Neuron (in vitro differentiated cells): ENCODE results near the gene CYB5R3.
A peak's percentile ranks its signal among the peaks of the same experiment; 100 is the strongest.

ENCODE experiments used
- H2AFZ ChIP-seq: one replicate; pipeline ENCODE4 v1.6.1; 2013; ENCODE audit warnings: low read depth, mild to moderate bottlenecking, inconsistent platforms, low read length, moderate library complexity
- H3K27me3 ChIP-seq: one replicate; pipeline ENCODE4 v1.6.1; 2013; ENCODE audit warnings: low read length; ENCODE audit not compliant: insufficient read depth
- H3K36me3 ChIP-seq: one replicate; pipeline ENCODE4 v1.6.1; 2013; ENCODE audit warnings: low read length; ENCODE audit not compliant: insufficient read depth
- H3K4me1 ChIP-seq: one replicate; pipeline ENCODE4 v1.6.1; 2013; ENCODE audit warnings: low read length; ENCODE audit not compliant: insufficient read depth
- H3K4me3 ChIP-seq: 2 replicates; pipeline ENCODE4 v1.5.1; 2013; ENCODE audit warnings: mild to moderate bottlenecking, low read length, moderate library complexity
- H3K9me3 ChIP-seq: one replicate; pipeline ENCODE4 v1.6.1; 2013; ENCODE audit warnings: low read length

CYB5R3 gene

DNA sequence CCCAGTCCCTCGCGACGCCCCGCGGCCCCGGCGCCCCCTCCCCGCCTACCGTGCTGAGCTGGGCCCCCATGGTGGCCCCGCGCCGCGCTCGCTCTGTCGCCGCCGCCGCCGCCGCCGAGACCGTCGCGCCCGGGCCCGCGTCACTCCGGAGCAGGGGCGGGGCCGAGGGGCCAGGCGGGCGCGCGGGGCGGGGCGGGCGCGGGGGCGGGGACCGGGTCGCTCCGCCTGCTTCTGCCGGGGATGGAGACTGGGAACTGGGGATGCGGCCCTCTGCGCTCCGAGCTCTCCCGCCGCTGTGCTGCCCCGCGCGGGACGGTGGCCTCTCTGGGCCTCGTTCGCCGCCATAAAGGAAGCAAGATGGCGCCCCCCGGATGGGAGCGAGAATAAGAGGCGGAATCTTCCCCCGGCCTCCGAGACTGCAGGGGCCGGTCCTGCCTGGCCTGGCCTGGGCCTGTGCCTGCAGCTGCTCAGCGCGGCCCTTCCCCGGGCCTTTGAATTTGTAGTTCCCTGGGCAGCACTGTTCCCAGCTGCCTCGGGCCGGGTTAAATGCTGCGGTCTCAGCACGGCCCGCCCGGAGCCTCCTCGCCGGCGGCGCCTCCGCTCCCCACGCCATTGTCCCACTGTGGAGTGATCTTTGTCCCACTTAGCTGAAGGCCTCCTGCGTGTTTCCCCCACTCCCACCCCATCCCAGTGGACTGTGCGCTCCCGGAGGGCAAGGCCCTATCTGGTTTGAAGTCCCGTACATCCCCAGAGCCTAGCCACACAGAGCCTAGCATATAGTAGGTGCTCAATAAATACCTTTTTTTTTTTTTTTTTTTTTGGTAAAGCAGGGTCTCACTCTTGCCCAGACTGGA, at the start of gene CYB5R3:
TSS of gene CYB5R3 (minus strand) at position 147 of the 854 bp plus-strand sequence. CDS start at position 70, 77 bp downstream.
- H3K4me3 ChIP-seq, result peak within 1 kb of the TSS; percentile 87
- H3K27me3 ChIP-seq, result no peaks in the 10 kb centered on the region
- H3K4me1 ChIP-seq, result peaks cover 16% of the 10 kb centered on the region
- no peaks in the 10 kb centered on the region for H3K36me3 ChIP-seq
- H2AFZ ChIP-seq, result peak within 1 kb of the TSS; percentile 91
- H3K9me3 ChIP-seq, result no peaks in the 10 kb centered on the region

DNA sequence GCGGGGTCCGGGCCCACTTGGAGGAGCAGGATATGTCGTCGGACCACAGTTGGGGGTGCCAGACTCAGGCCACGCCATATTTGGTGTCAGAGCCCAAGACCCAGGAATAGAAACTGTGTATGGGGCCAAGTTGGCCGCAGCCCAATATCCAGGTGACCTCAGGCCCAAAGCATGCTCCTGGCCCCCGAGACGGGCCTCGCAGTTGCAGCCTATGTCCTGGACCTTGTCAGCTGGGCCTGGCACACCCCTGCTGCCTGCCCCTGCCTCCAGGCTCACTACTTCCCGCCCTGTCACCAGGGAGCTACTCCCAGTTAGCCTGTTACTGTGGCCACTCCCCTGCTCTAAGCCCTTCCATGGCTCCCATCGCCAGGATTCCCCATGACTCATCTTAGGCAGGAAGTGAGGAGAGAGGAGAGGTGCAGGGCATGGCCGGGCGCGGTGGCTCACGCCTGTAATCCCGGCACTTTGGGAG, 48.4 kb upstream of the CYB5R3 start:
- Histone ChIP-seq H2AFZ (no peak overlapping the region), H3K9me3 (no peaks in the 10 kb centered on the region), H3K36me3 (no peaks in the 10 kb centered on the region), H3K4me1 (peaks cover 12% of the 10 kb centered on the region), H3K4me3 (no peak overlapping the region), H3K27me3 (no peaks in the 10 kb centered on the region)

DNA sequence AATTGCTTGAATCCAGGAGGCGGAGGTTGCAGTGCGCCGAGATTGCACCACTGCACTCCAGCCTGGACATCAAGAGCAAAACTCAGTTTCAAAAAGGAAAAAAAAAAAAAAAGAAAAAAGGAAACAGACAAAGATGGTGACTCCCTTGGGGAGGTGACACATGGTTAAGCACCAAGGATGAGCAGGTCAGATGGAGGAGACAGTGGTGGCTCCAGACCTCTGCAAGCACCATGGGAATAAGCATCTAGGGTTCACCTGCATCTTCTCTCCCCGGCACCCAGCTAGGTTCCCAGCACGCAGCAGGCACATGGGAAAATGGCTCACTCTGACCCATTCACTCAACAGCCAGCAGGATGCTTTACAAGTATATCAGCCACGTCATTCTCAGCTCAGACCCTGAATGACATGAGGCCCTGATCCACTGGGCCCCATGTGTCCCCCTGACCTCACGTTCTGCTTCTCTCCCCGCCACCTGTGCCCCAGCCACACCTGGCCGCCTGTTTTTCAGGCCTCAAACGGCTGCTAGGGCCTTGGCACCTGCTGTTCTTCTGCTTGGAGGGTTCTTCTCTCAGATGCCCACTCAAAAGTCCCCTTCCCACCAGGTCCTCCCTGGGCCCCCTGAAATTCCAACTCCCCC, 47.3 kb upstream of the CYB5R3 start:
- peaks cover 12% of the 10 kb centered on the region for H3K4me1 ChIP-seq
- H3K9me3 ChIP-seq, result no peaks in the 10 kb centered on the region
- H2AFZ ChIP-seq, result no peak overlapping the region
- no peaks in the 10 kb centered on the region for H3K36me3 ChIP-seq
- H3K27me3 ChIP-seq, result no peaks in the 10 kb centered on the region
- H3K4me3 ChIP-seq, result no peak overlapping the region

DNA sequence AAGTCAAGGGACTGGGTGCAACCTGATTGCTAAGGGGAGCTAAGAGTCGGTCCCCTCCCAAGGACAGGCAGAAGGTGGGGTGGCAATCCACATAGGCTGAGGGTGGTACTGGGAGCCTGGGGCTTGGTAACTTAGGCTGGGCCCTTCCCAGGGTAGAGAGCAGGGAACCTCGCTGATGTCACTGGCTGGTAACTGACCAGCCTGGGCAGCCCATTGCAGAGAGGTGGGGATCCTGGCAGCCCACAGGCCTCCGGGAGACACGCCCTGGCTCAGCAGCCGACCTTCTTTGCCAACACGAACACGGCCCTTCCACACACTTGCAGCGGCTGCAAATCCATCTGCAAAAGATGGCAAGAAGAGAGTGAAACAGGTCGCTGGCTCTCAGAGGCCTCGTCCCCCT, 46.1 kb upstream of the CYB5R3 start:
- no peak overlapping the region for H3K4me3 ChIP-seq
- no peaks in the 10 kb centered on the region for H3K9me3 ChIP-seq
- no peak overlapping the region for H2AFZ ChIP-seq
- peaks cover 12% of the 10 kb centered on the region for H3K4me1 ChIP-seq
- no peaks in the 10 kb centered on the region for H3K36me3 ChIP-seq
- H3K27me3 ChIP-seq, result no peaks in the 10 kb centered on the region

DNA sequence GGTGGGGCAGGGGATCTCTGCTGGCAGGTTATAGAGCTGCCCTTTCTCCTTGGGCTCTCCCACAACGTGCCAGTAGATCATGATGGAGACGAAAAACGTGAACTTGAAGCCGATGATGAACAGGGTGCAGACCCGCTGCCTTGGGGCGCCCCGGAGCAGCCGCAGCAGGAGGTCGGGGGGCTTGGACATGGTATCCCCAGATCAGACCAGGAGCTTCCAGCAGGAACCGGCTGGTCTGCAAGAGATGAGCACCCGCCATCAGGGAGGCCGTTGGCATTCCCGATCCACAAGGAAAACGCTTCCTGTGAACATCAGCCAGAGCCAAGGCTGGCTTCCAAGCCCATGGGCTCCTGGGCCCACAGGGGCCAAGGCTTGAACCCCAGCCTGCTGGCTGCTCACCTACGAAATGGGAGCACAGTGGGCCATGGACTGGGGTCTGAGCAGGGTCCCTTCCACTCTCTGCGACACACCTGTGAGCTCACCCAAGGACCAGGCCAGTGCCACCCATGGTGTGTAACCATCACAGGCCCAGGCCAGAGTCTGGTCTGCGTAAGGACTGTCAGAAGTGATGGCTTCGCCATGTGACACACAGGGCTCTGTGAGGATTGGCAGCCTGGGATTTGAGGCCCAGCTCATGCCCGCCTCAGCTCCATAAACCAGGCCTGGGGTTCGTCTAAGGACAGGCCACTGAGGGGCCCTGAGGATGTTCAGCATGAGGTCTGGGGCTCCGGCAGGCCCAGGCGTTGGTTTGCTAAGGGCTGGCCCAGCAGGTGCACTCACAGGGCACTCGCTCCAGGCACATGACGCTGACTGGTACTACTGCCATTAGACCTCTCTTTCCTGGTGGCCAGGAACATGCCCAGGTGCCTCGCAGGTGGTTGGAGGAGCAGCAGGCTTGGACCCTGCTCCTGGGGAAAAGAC, 44.8 kb upstream of the CYB5R3 start:
- Histone ChIP-seq H2AFZ (no peak overlapping the region), H3K4me3 (no peak overlapping the region), H3K4me1 (peaks cover 5% of the 10 kb centered on the region), H3K36me3 (no peaks in the 10 kb centered on the region), H3K27me3 (no peaks in the 10 kb centered on the region), H3K9me3 (no peaks in the 10 kb centered on the region)

- no peak overlapping the region for H2AFZ ChIP-seq
- H3K27me3 ChIP-seq, result no peaks in the 10 kb centered on the region
- peaks cover 7% of the 10 kb centered on the region for H3K4me1 ChIP-seq
- H3K9me3 ChIP-seq, result no peaks in the 10 kb centered on the region
- no peaks in the 10 kb centered on the region for H3K36me3 ChIP-seq
- no peak overlapping the region for H3K4me3 ChIP-seq
Observed at GRCh38 chr22:42693055-42693762, 44.0 kb upstream of the CYB5R3 start.

- H3K4me1 ChIP-seq, result peaks cover 6% of the 10 kb centered on the region
- H2AFZ ChIP-seq, result no peak overlapping the region
- H3K4me3 ChIP-seq, result no peak overlapping the region
- no peaks in the 10 kb centered on the region for H3K9me3 ChIP-seq
- H3K27me3 ChIP-seq, result no peaks in the 10 kb centered on the region
- H3K36me3 ChIP-seq, result no peaks in the 10 kb centered on the region
Observed at GRCh38 chr22:42692239-42693054, 43.3 kb upstream of the CYB5R3 start.

DNA sequence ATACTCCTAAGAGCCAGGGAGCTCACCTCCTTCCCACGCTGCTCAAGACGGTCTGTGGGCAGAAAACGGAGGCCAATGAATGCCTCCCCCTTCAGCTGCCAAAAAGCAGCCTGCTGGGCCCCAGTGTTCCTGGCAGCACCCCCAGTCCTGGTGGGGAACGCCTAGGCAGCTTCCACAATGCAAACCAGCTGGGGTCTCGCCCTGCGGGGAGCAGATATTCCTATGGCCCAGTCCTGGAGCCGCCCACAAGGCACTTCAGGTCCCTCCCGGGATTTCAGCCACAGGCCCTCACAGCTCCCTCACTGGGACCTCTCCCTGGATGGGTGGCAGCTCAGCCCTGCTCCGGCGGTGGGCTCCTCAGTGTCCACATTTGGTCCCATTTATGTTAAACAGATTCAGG, 42.2 kb upstream of the CYB5R3 start:
- Histone ChIP-seq H2AFZ (no peak overlapping the region), H3K9me3 (no peaks in the 10 kb centered on the region), H3K27me3 (no peaks in the 10 kb centered on the region), H3K4me1 (peaks cover 6% of the 10 kb centered on the region), H3K4me3 (no peak overlapping the region), H3K36me3 (no peaks in the 10 kb centered on the region)

- Histone ChIP-seq H2AFZ (no peak overlapping the region), H3K27me3 (no peaks in the 10 kb centered on the region), H3K36me3 (no peaks in the 10 kb centered on the region), H3K4me1 (peaks cover 9% of the 10 kb centered on the region), H3K4me3 (no peak overlapping the region), H3K9me3 (no peaks in the 10 kb centered on the region)
Observed at GRCh38 chr22:42688241-42689211, 39.3 kb upstream of the CYB5R3 start.

DNA sequence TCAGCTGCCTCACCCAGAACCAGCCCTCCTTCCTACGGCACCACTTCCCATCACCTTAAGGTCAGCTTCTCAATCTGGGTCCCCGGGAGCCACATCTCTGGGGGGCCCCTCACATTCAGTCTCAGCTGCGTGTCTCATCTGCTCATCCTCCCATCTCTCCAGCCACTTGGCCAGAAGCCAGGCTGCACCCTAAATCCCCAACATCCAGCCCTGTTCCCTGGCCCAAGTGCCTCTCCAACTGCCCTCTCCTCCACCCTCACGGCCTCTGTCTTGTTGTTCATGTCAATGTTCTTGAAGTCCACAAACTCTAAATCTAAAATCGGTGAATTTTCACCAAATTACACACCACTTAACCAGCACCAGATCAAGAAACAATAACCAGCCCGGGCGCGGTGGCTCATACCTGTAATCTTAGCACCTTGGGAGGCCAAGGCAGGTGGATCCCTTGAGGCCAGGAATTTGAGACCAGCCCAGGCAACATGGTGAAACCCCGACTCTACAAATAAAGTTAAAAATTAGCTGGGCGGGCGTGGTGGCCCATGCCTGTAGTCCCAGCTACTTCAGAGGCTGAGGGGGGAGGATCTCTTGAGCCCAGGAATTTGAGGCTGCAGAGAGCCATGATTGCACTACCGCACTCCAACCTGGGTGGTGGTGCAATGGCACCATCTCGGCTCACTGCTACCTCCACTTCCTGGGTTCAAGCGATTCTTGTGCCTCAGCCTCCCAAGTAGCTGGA, 37.7 kb upstream of the CYB5R3 start:
- H3K4me3 ChIP-seq, result no peak overlapping the region
- H3K36me3 ChIP-seq, result no peaks in the 10 kb centered on the region
- peaks cover 9% of the 10 kb centered on the region for H3K4me1 ChIP-seq
- H2AFZ ChIP-seq, result no peak overlapping the region
- no peaks in the 10 kb centered on the region for H3K9me3 ChIP-seq
- H3K27me3 ChIP-seq, result no peaks in the 10 kb centered on the region
